HepG2 (cell line): ENCODE measurements around the gene KLRK1. TPM values are rescaled to one million over a fixed set of nuclear protein-coding genes. Genes with fewer than 3 reads are reported as not detected.

ENCODE experiments used
- ATAC-seq: fragments of 200-7000 bp; cut with Tn5 transposase; 3 replicates; pipeline ENCODE4 v1.9.1; 2020; ENCODE audit warnings: mild to moderate bottlenecking, moderate library complexity
- BruUV-seq: library from RNA; stranded (reverse); fragments of 400-500 nt; replicated peaks from 2 replicates; lab custom pipeline; 2021; lab: Mats Ljungman, UMichigan
- CTCF ChIA-PET: fragments of 300-600 bp; formaldehyde crosslinking; extraction: SDS; loops from one replicate; lab custom pipeline; 2021; ENCODE audit warnings: low total read pairs, inconsistent platforms, low intra/inter-chr PET ratio; lab: Yijun Ruan, JAX
- POLR2A ChIA-PET: fragments of 350-600 bp; sonication (Branson Sonifier 250); formaldehyde crosslinking; loops from one replicate; lab custom pipeline; 2020; ENCODE audit warnings: antibody characterized with exemption, inconsistent platforms; lab: Yijun Ruan, JAX
- DNase-seq: peaks from one replicate; pipeline ENCODE4 v3.0.0-alpha.2; 2015; ENCODE audit warnings: low spot score
- FAIRE-seq: peaks from 3 replicates; lab custom pipeline; 2011; peaks lifted over from hg19 to GRCh38; lab: Jason Lieb, UNC
- H2AFZ ChIP-seq: one replicate; pipeline ENCODE4 v1.6.1; 2011; ENCODE audit warnings: low read length, inconsistent platforms
- H3K27ac ChIP-seq: fragments of 300-600 bp; 3 replicates; pipeline ENCODE4 v1.8.0; 2011; ENCODE audit warnings: mixed run types, mild to moderate bottlenecking, mixed read lengths, low read length, inconsistent platforms; ENCODE audit not compliant: insufficient read depth; ENCODE audit errors: extremely low read length
- H3K27me3 ChIP-seq, 2 experiments: fragments of 200-600 bp in 1 of 2; 2 replicates in 1 of 2; 3 replicates in 1 of 2; pipeline versions ENCODE4 v1.6.0 to v1.8.0; 2011; ENCODE audit warnings: low read length in 2 of 2, mild to moderate bottlenecking in 2 of 2, moderate library complexity in 2 of 2, inconsistent platforms in 1 of 2; ENCODE audit not compliant: insufficient read depth in 2 of 2, control insufficient read depth in 1 of 2
- H3K36me3 ChIP-seq, 2 experiments: fragments of 200-600 bp in 1 of 2; replicated peaks in 1 of 2; 2 replicates in 1 of 2; 3 replicates in 1 of 2; pipeline versions ENCODE4 v1.5.1 to v1.8.0; 2011; ENCODE audit warnings: low read length in 2 of 2, inconsistent platforms in 1 of 2; ENCODE audit not compliant: insufficient read depth in 2 of 2, control insufficient read depth in 1 of 2
- H3K4me1 ChIP-seq: 2 replicates; pipeline ENCODE4 v1.5.1; 2012; ENCODE audit warnings: low read length, inconsistent platforms; ENCODE audit not compliant: insufficient read depth
- H3K4me2 ChIP-seq: 2 replicates; pipeline ENCODE4 v1.6.0; 2011; ENCODE audit warnings: low read depth, low read length, inconsistent platforms
- H3K4me3 ChIP-seq, 3 experiments: fragments of 200-600 bp in 1 of 3; sonication (generic), shearing (Covaris generic) in 1 of 3; replicated peaks in 1 of 3; 2 replicates each; pipeline ENCODE4 v1.5.1; 2011 to 2016; ENCODE audit warnings: low read length in 3 of 3, inconsistent platforms in 2 of 3, low read depth in 2 of 3, mild to moderate bottlenecking in 2 of 3, control low read depth in 1 of 3, mixed read lengths in 1 of 3; ENCODE audit not compliant: insufficient read depth in 1 of 3
- H3K79me2 ChIP-seq: one replicate; pipeline ENCODE4 v1.6.1; 2011; ENCODE audit warnings: low read length, inconsistent platforms; ENCODE audit not compliant: insufficient read depth
- H3K9ac ChIP-seq: 2 replicates; pipeline ENCODE4 v1.6.0; 2011; ENCODE audit warnings: mild to moderate bottlenecking, low read depth, low read length, inconsistent platforms; ENCODE audit not compliant: insufficient read depth
- H3K9me3 ChIP-seq: 2 replicates; pipeline ENCODE4 v1.5.1; 2012; ENCODE audit warnings: mild to moderate bottlenecking, low read length
- H4K20me1 ChIP-seq: 2 replicates; pipeline ENCODE4 v1.6.0; 2011; ENCODE audit warnings: inconsistent platforms, mild to moderate bottlenecking, low read length, moderate library complexity; ENCODE audit not compliant: insufficient read depth
- CCAR2 ChIP-seq: fragments of 200-400 bp; formaldehyde crosslinking; optimal IDR thresholded peaks from 2 replicates; pipeline ENCODE3; 2018; ENCODE audit warnings: low read depth, mild to moderate bottlenecking, low read length, moderate library complexity
- DMTF1 ChIP-seq: sonication (generic); formaldehyde crosslinking; IDR thresholded peaks from 2 replicates; pipeline ENCODE4 v1.4.0; 2020; ENCODE audit warnings: mild to moderate bottlenecking, missing genetic modification reagents
- FOXK2 ChIP-seq: fragments of 450-650 bp; IDR thresholded peaks from 2 replicates; pipeline ENCODE4 v1.6.1; 2016
- FOXO1 ChIP-seq: sonication (generic); formaldehyde crosslinking; IDR thresholded peaks from 2 replicates; pipeline ENCODE4 v1.4.0; 2020; ENCODE audit warnings: missing genetic modification reagents
- GABPA ChIP-seq, 2 experiments: IDR thresholded peaks; 2 replicates each; pipeline ENCODE4 v1.6.1; 2011 to 2016; ENCODE audit warnings: low read depth in 2 of 2, low read length in 1 of 2, missing biosample characterization in 1 of 2, missing genetic modification characterization in 1 of 2
- HCFC1 ChIP-seq: fragments of 150-350 bp; IDR thresholded peaks from 2 replicates; pipeline ENCODE4 v1.6.1; 2014; ENCODE audit warnings: low read depth, low read length
- HINFP ChIP-seq: sonication (generic); formaldehyde crosslinking; IDR thresholded peaks from 2 replicates; pipeline ENCODE4 v1.4.0; 2020; ENCODE audit warnings: low read depth, mild to moderate bottlenecking, missing genetic modification reagents
- HOXA5 ChIP-seq: sonication (generic); formaldehyde crosslinking; IDR thresholded peaks from 2 replicates; pipeline ENCODE4 v1.4.0; 2020; ENCODE audit warnings: missing genetic modification reagents
- JARID2 ChIP-seq: sonication (generic); formaldehyde crosslinking; IDR thresholded peaks from 2 replicates; pipeline ENCODE4 v1.8.1; 2023; ENCODE audit warnings: missing genetic modification reagents, inconsistent platforms; ENCODE audit not compliant: insufficient replicate concordance
- NR2F1 ChIP-seq, 2 experiments: fragments of 450-650 bp in 1 of 2; formaldehyde crosslinking in 1 of 2; IDR thresholded peaks; 2 replicates each; pipeline versions ENCODE4 v1.5.0 to v1.6.1; 2016 to 2020; ENCODE audit warnings: mild to moderate bottlenecking in 1 of 2, missing compliant biosample characterization in 1 of 2, missing genetic modification reagents in 1 of 2, moderate library complexity in 1 of 2
- PITX1 ChIP-seq: sonication (generic); formaldehyde crosslinking; IDR thresholded peaks from 2 replicates; pipeline ENCODE4 v1.5.1; 2020; ENCODE audit warnings: mild to moderate bottlenecking, missing genetic modification reagents
- ZNF615 ChIP-seq: sonication (generic); formaldehyde crosslinking; IDR thresholded peaks from 2 replicates; pipeline ENCODE4 v1.5.0; 2020; ENCODE audit warnings: mild to moderate bottlenecking, missing genetic modification reagents, borderline replicate concordance
- ZNF672 ChIP-seq: sonication (generic); formaldehyde crosslinking; IDR thresholded peaks from 2 replicates; pipeline ENCODE4 v1.8.1; 2022; ENCODE audit warnings: missing genetic modification reagents
- WGBS: methylation state at CpG from one replicate; pipeline ENCODE4 v1.1.6; 2017; ENCODE audit warnings: low lambda C conversion rate; 5-methylcytosine and 5-hydroxymethylcytosine counted together
- in situ Hi-C: cut with HindIII; loops from 2 replicates; pipeline ENCODE4 v1.10.0; 2017; ENCODE audit warnings: low pct_unique_long_range_greater_than_20kb; ENCODE audit not compliant: extremely low pct_ligation_motif_present
- intact Hi-C: fragments of 100-400 bp; cut with micrococcal nuclease; formaldehyde crosslinking; loops from one replicate; pipeline ENCODE4 v1.10.0; 2022; ENCODE audit not compliant: unreplicated experiment
- polyA plus RNA-seq, 8 experiments: library from polyadenylated mRNA; depleted of rRNA in 3 of 8; stranded (reverse) in 7 of 8; unstranded in 1 of 8; fragments of >200 nt; fragmentation: Illumina TruSeq in 4 of 8; extraction: Trizol in 4 of 8; gene quantifications; 2 replicates each; pipeline versions ENCODE4 v1.2.1 to v1.2.3, GENCODE V29; 2011 to 2016; ENCODE audit warnings: low read depth in 4 of 8, missing spikeins in 1 of 8, mixed read lengths in 1 of 8; ENCODE audit not compliant: insufficient read depth in 1 of 8
- total RNA-seq, 5 experiments: library from RNA; depleted of rRNA; stranded (reverse); fragments of >200 nt; fragmentation: Illumina TruSeq; extraction: Trizol; gene quantifications; 2 replicates each; pipeline ENCODE4 v1.2.3, GENCODE V29; 2016; ENCODE audit warnings: low read depth in 1 of 5

KLRK1 gene
- total and polyA plus RNA-seq, 2 of the 13 experiments (the other 11 are each of a cell fraction or from before 2014, with no cell fraction given) = not detected

- H2AFZ ChIP-seq = no peak overlapping the region
- no peaks in the 10 kb centered on the region for H3K4me1 ChIP-seq
- WGBS = 0% methylated on average over 2 of the region's 2 CpGs
- ATAC-seq (no peak), FAIRE-seq (no peak), DNase-seq (peak; percentile 19)
- no peak for TF ChIP-seq NR2F1 (CRISPR knock-in tag; IDR thresholded peaks at IDR 0.05)
- no peak for TF ChIP-seq JARID2 (CRISPR knock-in tag)
- no peak for TF ChIP-seq HCFC1
- no peak for TF ChIP-seq ZNF672 (CRISPR knock-in tag)
- no peak for TF ChIP-seq PITX1 (CRISPR knock-in tag)
- TF ChIP-seq DMTF1 (CRISPR knock-in tag) = no peak
- TF ChIP-seq FOXO1 (CRISPR knock-in tag) = no peak
- no peak for TF ChIP-seq HOXA5
- TF ChIP-seq HINFP (CRISPR knock-in tag) = no peak
- no peak for TF ChIP-seq FOXK2
- TF ChIP-seq CCAR2 = no peak
- TF ChIP-seq ZNF615 = no peak
- no peak for TF ChIP-seq GABPA (IDR thresholded peaks at IDR 0.05; ENCODE audit: low read depth, low read length)
- TF ChIP-seq GABPA (CRISPR knock-in tag; IDR thresholded peaks at IDR 0.05; ENCODE audit: low read depth) = no peak
- no peaks in the 10 kb centered on the region for H3K36me3 ChIP-seq
- no peak overlapping the region for H3K27ac ChIP-seq
- H3K27me3 ChIP-seq = no peaks in the 10 kb centered on the region
- CTCF ChIA-PET = no interaction called here
- POLR2A ChIA-PET = no interaction called here
- H3K9me3 ChIP-seq = no peaks in the 10 kb centered on the region
- intact Hi-C loops = no loop called here
- no peaks in the 10 kb centered on the region for H4K20me1 ChIP-seq
- BruUV-seq = no TSS peak
- no peak overlapping the region for H3K4me3 ChIP-seq
- no peak overlapping the region for H3K4me2 ChIP-seq
- no peak overlapping the region for H3K9ac ChIP-seq
- in situ Hi-C loops = no loop called here
- H3K79me2 ChIP-seq = no peaks in the 10 kb centered on the region
Observed at GRCh38 chr12:10354502-10354901, 35.3 kb downstream of the KLRK1 start.
